HG03097 (cell line): ENCODE data around the gene CDH4.
"Not testable (repeated sequence)": the region's sequence is repeated elsewhere in the genome, so short reads cannot be mapped to it uniquely, and the experiment has no call there.

Source experiments
- ATAC-seq: cut with Tn5 transposase; IDR thresholded peaks from one replicate; pipeline ENCODE4 v1.9.1; 2021; ENCODE audit not compliant: unreplicated experiment, low FRiP score

CDH4 gene

GRCh38 chr20:61933951-61934715 lies 682.1 kb downstream of the CDH4 start:
- ATAC-seq, result no peak

GRCh38 chr20:61934716-61935530 lies 682.9 kb downstream of the CDH4 start:
- no peak for ATAC-seq

- ATAC-seq, result no peak
Measured at GRCh38 chr20:61935926-61936700, 684.1 kb downstream of the CDH4 start.

DNA sequence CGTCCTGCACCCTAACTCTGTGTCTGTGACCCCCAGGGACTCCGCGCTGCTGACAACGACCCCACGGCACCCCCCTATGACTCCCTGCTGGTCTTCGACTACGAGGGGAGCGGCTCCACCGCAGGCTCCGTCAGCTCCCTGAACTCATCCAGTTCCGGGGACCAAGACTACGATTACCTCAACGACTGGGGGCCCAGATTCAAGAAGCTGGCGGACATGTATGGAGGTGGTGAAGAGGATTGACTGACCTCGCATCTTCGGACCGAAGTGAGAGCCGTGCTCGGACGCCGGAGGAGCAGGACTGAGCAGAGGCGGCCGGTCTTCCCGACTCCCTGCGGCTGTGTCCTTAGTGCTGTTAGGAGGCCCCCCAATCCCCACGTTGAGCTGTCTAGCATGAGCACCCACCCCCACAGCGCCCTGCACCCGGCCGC lies 684.7 kb downstream of the CDH4 start:
- ATAC-seq, result no peak

DNA sequence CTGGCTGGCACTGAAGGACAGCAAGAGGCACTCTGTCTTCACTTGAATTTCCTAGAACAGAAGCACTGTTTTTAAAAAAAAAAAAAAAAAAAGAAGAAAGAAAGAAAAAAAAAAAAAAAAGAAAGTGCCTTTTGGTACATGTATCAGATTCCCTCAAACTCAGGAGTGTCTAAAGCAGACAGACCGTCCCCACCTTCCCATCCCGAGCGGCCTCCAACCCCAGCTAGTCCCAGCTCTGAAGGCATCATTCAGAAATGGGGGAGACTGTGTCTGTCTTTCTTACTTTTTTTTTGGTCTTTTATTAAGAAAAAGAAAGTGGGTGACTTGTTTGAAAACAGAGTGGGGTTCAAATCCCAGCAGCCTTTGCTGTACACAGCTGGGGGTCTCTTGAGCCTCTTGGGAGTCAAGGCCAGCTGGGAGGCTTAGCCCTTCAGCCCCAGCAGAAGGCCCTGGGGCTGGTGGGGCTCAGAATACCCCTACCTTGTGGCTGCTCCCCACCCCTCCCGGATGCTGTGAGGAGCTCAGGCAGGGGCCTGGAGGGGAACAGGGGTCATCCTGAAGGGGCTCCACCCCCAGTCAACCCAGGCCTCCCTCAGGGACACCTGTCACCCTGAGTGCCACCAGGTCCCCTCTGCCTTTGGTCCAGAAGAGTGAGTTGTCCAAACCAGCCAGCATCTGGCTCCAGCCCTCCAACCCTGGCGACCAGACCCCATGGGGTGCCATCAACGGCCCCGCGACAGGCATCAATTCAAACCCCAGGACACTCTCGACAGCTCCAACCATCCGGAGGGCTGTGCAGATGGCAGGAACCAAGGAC lies 685.3 kb downstream of the CDH4 start:
- ATAC-seq, result no peak

- no peak for ATAC-seq
Measured at GRCh38 chr20:61937963-61938838, 686.1 kb downstream of the CDH4 start.

GRCh38 chr20:61938839-61939690 lies 687.0 kb downstream of the CDH4 start:
- no peak for ATAC-seq

DNA sequence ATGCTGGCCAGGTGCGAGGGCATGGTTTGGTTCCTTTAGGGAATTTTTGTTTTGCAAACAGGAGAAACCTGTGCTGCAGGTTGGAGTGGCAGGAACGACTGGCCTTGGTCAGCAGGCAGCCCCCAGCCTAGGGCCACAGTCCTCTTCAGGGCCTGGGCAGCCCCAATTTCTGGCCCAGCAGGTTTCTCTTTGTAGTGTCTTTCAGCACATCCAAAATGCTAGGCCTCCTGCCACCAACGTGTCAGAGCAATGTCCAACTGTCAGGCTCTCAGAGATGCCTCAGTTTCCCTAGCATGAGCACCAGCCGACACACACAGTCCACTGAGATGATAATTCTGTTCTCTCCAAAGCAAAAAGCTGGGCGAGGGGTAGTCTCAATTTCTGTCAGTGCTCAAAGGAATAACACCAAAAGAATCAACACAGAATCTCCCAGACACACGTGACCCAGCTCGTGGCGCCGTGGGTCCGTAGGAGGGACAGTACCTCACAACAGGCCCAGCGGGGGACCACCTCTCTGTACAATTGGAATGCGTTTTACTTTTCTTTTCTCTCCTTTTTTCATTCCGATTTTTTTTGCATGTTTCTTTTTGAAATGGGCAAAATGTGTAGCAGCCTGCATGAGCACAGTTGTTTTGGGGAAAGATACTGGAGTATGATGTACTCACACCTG lies 687.8 kb downstream of the CDH4 start:
- no peak for ATAC-seq

- ATAC-seq, result no peak
Measured at GRCh38 chr20:61940491-61940890, 688.4 kb downstream of the CDH4 start.

DNA sequence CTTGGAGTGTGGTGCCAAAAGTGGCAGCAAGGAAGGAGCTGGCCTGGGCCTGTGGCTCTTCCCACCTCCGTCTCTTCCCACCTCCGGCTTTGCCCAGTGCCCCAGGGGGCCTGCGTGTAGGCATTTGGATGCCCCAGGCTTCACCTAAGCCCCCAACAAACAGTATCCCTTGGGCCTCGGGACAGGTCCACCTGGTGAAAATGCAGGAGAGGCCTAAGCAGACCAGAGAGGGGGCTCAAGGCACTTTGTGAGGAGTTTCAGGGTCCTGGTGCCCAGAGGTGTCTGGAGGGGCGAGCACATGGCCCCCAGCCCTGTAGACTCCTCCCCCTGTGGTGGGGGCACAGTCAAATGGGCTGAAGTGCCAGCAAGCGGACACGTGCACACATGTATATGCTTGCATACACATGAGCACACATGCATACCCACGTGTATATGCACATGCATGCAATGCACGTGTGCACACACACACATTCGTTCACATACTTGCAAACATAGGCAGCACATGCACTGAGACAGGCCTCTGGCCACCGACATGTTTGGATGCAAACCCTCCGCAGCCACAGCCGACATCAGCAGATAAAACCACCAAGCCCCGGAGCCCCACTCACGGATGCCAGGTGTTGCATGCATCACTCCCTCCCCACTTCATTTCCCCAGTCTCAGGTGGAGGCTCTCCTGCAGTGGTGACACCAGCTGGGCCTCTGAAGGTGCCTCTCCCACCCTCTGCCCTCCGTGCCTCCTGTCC lies 689.1 kb downstream of the CDH4 start:
- no peak for ATAC-seq

DNA sequence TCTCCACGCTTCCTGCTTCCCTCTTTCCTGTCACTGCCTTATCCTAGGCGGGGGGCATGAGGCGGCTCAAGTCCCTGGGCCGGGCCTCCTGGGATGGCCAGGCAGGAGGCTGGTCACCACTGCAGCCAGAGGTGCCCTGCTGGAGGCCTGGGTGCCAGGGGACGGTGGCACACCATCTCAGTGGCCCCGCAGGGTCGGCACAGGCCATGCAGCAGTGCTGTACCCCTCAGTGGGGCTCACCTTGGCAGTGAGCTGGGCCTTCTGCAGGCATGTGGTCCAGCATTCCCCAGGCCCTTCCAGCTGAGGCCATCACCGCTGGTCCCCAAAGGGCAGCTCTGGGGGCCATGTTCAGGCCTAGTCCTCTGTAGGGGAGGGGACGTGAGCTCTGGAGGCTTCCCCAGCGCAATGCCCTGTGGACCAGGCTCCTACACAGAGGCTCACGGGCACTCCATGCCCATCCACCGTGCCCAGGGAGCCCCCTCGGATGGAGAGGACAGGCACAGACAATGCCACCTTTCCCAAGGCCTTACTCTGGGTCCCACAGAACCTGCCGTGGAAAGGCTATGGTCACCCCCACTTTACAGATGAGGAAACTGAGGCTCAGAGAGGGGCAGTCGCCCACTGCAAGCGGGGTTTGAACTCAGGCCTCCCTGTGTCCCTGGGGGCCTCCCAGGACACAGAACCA lies 689.8 kb downstream of the CDH4 start:
- ATAC-seq, result no peak

GRCh38 chr20:61942526-61942925 lies 690.5 kb downstream of the CDH4 start:
- ATAC-seq, result no peak

GRCh38 chr20:61944967-61945366 lies 692.9 kb downstream of the CDH4 start:
- ATAC-seq, result not testable (repeated sequence)

GRCh38 chr20:61945495-61945894 lies 693.4 kb downstream of the CDH4 start:
- ATAC-seq, result not testable (repeated sequence)

- not testable (repeated sequence) for ATAC-seq
Measured at GRCh38 chr20:61948056-61948455, 696.0 kb downstream of the CDH4 start.

GRCh38 chr20:61948586-61949362 lies 696.7 kb downstream of the CDH4 start:
- ATAC-seq, result no peak
